NB4 (cell line): Measurements from ENCODE around the gene CRIM1.

Experiments
- DNase-seq: peaks from one replicate; pipeline ENCODE4 v3.0.0; 2010; ENCODE audit warnings: low read depth
- H3K4me3 ChIP-seq: one replicate; pipeline ENCODE4 v1.5.1; 2011; ENCODE audit warnings: mild to moderate bottlenecking, low read depth, low read length, moderate library complexity
- MYC ChIP-seq: IDR thresholded peaks from 2 replicates; pipeline ENCODE4 v1.6.1; 2011; ENCODE audit warnings: low read depth, low read length
- POLR2A ChIP-seq: IDR thresholded peaks from 2 replicates; pipeline ENCODE4 v1.6.1; 2011; ENCODE audit warnings: mild to moderate bottlenecking; ENCODE audit not compliant: insufficient read length; ENCODE audit errors: extremely low read depth
- TF ChIP-seq, protein P1 (sequence below): IDR thresholded peaks from one replicate; pipeline ENCODE4 v1.5.1; 2012; ENCODE audit warnings: low read depth, low read length
- TF ChIP-seq, protein P2 (sequence below): IDR thresholded peaks from 2 replicates; pipeline ENCODE4 v1.6.1; 2011; ENCODE audit warnings: low read depth, low read length

Gene CRIM1

DNA sequence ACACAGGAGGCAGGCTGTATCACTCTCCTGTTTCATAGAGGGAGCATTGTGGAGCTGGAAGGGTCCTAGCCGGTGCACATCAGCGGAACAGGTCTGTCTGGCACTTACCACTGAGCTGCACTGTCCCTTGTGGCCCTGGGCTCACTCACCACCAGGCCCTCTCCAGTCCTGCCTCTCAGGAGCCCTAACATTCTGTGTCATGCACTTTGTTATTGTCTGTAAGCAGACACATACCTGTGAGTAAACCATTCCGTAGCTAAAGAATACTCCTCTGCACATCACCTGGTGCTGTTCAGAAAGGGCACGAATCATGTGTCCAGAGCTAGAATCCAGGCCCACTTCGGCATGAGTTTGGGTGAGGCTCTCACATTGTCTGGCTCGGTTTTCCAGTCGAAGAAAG, 93.6 kb downstream of the CRIM1 start:
- TF ChIP-seq, protein P1, sequence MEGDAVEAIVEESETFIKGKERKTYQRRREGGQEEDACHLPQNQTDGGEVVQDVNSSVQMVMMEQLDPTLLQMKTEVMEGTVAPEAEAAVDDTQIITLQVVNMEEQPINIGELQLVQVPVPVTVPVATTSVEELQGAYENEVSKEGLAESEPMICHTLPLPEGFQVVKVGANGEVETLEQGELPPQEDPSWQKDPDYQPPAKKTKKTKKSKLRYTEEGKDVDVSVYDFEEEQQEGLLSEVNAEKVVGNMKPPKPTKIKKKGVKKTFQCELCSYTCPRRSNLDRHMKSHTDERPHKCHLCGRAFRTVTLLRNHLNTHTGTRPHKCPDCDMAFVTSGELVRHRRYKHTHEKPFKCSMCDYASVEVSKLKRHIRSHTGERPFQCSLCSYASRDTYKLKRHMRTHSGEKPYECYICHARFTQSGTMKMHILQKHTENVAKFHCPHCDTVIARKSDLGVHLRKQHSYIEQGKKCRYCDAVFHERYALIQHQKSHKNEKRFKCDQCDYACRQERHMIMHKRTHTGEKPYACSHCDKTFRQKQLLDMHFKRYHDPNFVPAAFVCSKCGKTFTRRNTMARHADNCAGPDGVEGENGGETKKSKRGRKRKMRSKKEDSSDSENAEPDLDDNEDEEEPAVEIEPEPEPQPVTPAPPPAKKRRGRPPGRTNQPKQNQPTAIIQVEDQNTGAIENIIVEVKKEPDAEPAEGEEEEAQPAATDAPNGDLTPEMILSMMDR, result no peak
- TF ChIP-seq POLR2A (no peak), MYC (no peak)
- TF ChIP-seq, protein P2, sequence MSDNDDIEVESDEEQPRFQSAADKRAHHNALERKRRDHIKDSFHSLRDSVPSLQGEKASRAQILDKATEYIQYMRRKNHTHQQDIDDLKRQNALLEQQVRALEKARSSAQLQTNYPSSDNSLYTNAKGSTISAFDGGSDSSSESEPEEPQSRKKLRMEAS, result no peak
- no peak for DNase-seq
- H3K4me3 ChIP-seq, result no peak overlapping the region

- no peak overlapping the region for H3K4me3 ChIP-seq
- no peak for DNase-seq
- TF ChIP-seq POLR2A, result no peak
- TF ChIP-seq, protein P2, result no peak
- TF ChIP-seq, protein P1, result no peak
- no peak for TF ChIP-seq MYC
These were observed 94.4 kb downstream of the CRIM1 start for GRCh38 chr2:36449943-36450392.

DNA sequence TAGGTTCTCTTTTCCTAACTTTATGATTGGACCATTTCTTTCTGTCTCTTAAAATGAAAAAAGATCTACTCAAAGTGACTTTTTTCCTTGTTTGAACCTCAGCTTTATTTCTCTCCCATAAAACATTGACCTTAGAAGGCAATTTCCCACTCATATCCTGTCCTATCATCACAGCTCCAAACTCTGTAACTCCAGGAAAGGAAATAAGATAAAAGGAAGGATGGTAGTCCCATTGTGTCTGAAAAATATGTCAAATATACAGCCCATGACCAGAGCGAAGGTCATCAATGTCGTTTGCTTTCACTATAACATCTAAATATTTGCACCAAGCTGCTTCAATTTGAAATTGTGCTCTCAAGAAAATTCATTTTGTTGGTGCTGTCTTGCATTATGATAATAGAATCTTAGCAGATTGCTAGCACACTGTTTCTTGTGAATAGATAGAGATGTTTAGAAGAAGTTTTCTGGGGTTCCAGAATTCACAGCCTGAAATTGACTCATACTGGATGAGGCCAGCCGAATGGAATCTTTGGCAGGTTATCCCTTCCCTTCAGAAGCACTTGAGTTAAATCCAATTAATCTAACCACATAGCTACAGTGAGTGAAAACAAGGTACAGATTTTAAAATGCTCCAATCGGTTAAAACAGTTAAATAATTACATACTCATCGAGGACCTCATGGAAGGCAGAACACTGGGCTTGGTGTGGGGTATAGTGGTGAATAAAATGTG, 95.1 kb downstream of the CRIM1 start:
- no peak for DNase-seq
- TF ChIP-seq, protein P1, result no peak
- TF ChIP-seq POLR2A, result no peak
- TF ChIP-seq, protein P2, result no peak
- TF ChIP-seq MYC, result no peak
- H3K4me3 ChIP-seq, result no peak overlapping the region

GRCh38 chr2:36451512-36451911, 95.9 kb downstream of the CRIM1 start:
- peak; percentile 31 for DNase-seq
- TF ChIP-seq POLR2A, result no peak
- H3K4me3 ChIP-seq, result no peak overlapping the region

GRCh38 chr2:36452260-36452659, 96.7 kb downstream of the CRIM1 start:
- DNase-seq, result no peak
- no peak overlapping the region for H3K4me3 ChIP-seq
- no peak for TF ChIP-seq MYC
- TF ChIP-seq POLR2A, result no peak
- TF ChIP-seq, protein P1, result no peak
- TF ChIP-seq, protein P2, result no peak

DNA sequence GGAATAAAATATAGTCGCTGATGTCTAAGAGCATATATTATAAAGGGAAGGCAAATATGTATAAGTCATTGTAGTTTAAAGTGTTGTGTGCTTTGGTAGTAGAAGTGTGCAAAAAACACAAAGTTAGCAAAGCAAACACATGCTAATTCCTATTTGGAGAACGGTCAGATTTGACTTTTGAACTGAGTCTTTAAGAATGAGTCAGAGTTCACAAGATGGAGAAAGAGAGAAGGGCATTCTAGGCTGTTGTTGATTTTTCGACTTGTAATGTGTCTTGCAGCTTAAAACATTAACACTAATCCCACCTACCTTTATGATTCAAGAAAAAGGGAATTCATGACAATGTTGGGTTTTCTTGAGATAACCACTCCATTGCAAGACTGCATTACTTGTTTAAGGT, 98.1 kb downstream of the CRIM1 start:
- DNase-seq, result no peak
- TF ChIP-seq POLR2A, result no peak
- TF ChIP-seq, protein P1, result no peak
- TF ChIP-seq, protein P2, result no peak
- TF ChIP-seq MYC, result no peak
- no peak overlapping the region for H3K4me3 ChIP-seq
